ENCODE data around the gene TSPAN4. TPM values are rescaled to one million over a fixed set of nuclear protein-coding genes. Genes with fewer than 3 reads are reported as not detected.

Gene TSPAN4
- total and polyA plus RNA-seq, 2 of the 13 experiments (the other 11 are each of a cell fraction or from before 2014, with no cell fraction given), result 31.7 to 68.3 TPM

GRCh38 chr11:850775-851763 lies 8.4 kb downstream of the TSPAN4 start:
- Histone ChIP-seq H3K27me3 (ENCODE audit: control insufficient read depth in 1 of 2, insufficient read depth in 2 of 2, low read length in 2 of 2) (no peaks in the 10 kb centered on the region), H3K9ac (ENCODE audit: insufficient read depth, low read depth, low read length) (no peak overlapping the region), H3K36me3 (replicated peaks in 1 of 2; ENCODE audit: control insufficient read depth in 1 of 2, insufficient read depth in 2 of 2, low read length in 2 of 2) (no peaks in the 10 kb centered on the region; a peak in 2 of 5 replicates), H3K79me2 (ENCODE audit: insufficient read depth, low read length) (no peaks in the 10 kb centered on the region), H4K20me1 (ENCODE audit: insufficient read depth, low read length) (0 out of 2 replicates have a peak, but pooled peaks cover 2% of the 10 kb centered on the region), H3K4me1 (ENCODE audit: insufficient read depth, low read length) (peaks cover 3% of the 10 kb centered on the region), H3K4me3 (replicated peaks in 1 of 3; ENCODE audit: insufficient read depth in 1 of 3, low read depth in 2 of 3, low read length in 3 of 3) (no peak overlapping the region), H3K27ac (ENCODE audit: extremely low read length, insufficient read depth, low read length) (no peak overlapping the region), H3K9me3 (ENCODE audit: low read length) (no peaks in the 10 kb centered on the region), H2AFZ (ENCODE audit: low read length) (no peak overlapping the region), H3K4me2 (ENCODE audit: low read depth, low read length) (no peak overlapping the region)
- no peak for DNase-seq (ENCODE audit: low spot score)
- 99% methylated on average over 13 of the region's 28 CpGs for WGBS (ENCODE audit: low lambda C conversion rate)
- ChIA-PET POLR2A (no interaction called here), CTCF (ENCODE audit: low intra/inter-chr PET ratio, low total read pairs) (no interaction called here)
- TF ChIP-seq HCFC1 (IDR thresholded peaks at IDR 0.05; ENCODE audit: low read depth, low read length), result no peak
- TF ChIP-seq SSRP1 (CRISPR knock-in tag; IDR thresholded peaks at IDR 0.05), result no peak
- TF ChIP-seq STAG1 (CRISPR knock-in tag; IDR thresholded peaks at IDR 0.05), result peak; percentile 26; the same call in 1 of the 2 replicates
- TF ChIP-seq ETV5 (CRISPR knock-in tag; IDR thresholded peaks at IDR 0.05; ENCODE audit: borderline replicate concordance), result no peak
- TF ChIP-seq ZNF563 (CRISPR knock-in tag; IDR thresholded peaks at IDR 0.05), result no peak
- no peak for TF ChIP-seq GFI1 (CRISPR knock-in tag; IDR thresholded peaks at IDR 0.05; ENCODE audit: borderline replicate concordance)
- peak; percentile 12 for TF ChIP-seq AGO2 (optimal IDR thresholded peaks at IDR 0.05; ENCODE audit: low read depth, low read length)
- no peak for TF ChIP-seq TEAD2 (CRISPR knock-in tag; IDR thresholded peaks at IDR 0.05)
- no peak for TF ChIP-seq ZNF484 (CRISPR knock-in tag; IDR thresholded peaks at IDR 0.05; ENCODE audit: borderline replicate concordance, low read depth)
- TF ChIP-seq AFF4 (CRISPR knock-in tag; IDR thresholded peaks at IDR 0.05), result no peak
- TF ChIP-seq KDM2A (CRISPR knock-in tag; IDR thresholded peaks at IDR 0.05; ENCODE audit: borderline replicate concordance, low read depth), result no peak
- peak; percentile 50 for TF ChIP-seq CTCF (CRISPR knock-in tag; IDR thresholded peaks at IDR 0.05)
- no peak for TF ChIP-seq CBFB (CRISPR knock-in tag; IDR thresholded peaks at IDR 0.05)
- no peak for TF ChIP-seq MAFG (CRISPR knock-in tag; IDR thresholded peaks at IDR 0.05)
- TF ChIP-seq ARID5B (CRISPR knock-in tag; IDR thresholded peaks at IDR 0.05), result no peak
- intact Hi-C loops (cut with micrococcal nuclease; ENCODE audit: unreplicated experiment) (no loop called here), in situ Hi-C loops (cut with HindIII; ENCODE audit: extremely low pct_ligation_motif_present, low pct_unique_long_range_greater_than_20kb) (no loop called here)
- BruUV-seq (replicated peaks), result no TSS peak
- FAIRE-seq, result no peak
- ATAC-seq, result no peak
